ENCODE measurements around the gene THAP8. TPM values are rescaled to one million over a fixed set of nuclear protein-coding genes. Genes with fewer than 3 reads are reported as not detected.

Gene THAP8
- total RNA-seq, 1 experiment from 2014 or later: 4.0 TPM

DNA sequence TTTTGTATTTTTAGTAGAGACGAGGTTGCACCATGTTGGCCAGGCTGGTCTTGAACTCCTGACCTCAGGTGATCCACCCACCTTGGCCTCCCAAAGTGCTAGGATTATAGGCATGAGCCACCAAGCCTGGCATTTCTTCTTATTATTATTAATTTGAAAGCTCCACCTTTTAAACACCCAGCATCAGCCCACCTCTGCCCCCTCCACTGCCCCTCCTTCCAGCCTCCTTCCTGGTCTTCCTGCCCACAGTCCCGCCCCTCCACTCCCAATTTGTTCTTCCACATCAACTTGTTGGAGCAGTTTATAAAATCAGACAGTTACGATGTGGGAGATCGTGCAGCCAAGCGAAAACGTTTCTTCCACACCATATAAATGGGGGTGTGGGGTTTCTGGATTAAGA, 13.6 kb downstream of the THAP8 start:
- H3K9me3 Mint-ChIP-seq (ENCODE audit: unreplicated experiment): no peaks in the 10 kb centered on the region
- ChIA-PET POLR2A (interaction anchor here (1.6 kb wide), 1 partner anchor 27 kb away, joined by 5 read pairs; the partner anchor contains the start of gene ALKBH6), CTCF (no interaction called here)
- intact Hi-C loops (cut with micrococcal nuclease): no loop called here
- peak overlapping the region; percentile 66 for H3K27ac Mint-ChIP-seq (ENCODE audit: low read depth, unreplicated experiment)
- no TSS peak for BruUV-seq (replicated peaks)
- no peaks in the 10 kb centered on the region for H3K27me3 Mint-ChIP-seq (ENCODE audit: insufficient read depth, unreplicated experiment)
- TF ChIP-seq, protein P1, sequence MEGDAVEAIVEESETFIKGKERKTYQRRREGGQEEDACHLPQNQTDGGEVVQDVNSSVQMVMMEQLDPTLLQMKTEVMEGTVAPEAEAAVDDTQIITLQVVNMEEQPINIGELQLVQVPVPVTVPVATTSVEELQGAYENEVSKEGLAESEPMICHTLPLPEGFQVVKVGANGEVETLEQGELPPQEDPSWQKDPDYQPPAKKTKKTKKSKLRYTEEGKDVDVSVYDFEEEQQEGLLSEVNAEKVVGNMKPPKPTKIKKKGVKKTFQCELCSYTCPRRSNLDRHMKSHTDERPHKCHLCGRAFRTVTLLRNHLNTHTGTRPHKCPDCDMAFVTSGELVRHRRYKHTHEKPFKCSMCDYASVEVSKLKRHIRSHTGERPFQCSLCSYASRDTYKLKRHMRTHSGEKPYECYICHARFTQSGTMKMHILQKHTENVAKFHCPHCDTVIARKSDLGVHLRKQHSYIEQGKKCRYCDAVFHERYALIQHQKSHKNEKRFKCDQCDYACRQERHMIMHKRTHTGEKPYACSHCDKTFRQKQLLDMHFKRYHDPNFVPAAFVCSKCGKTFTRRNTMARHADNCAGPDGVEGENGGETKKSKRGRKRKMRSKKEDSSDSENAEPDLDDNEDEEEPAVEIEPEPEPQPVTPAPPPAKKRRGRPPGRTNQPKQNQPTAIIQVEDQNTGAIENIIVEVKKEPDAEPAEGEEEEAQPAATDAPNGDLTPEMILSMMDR (IDR thresholded peaks at IDR 0.05; ENCODE audit: unreplicated experiment): no peak
- no peak for DNase-seq (ENCODE audit: unreplicated experiment)
- H3K36me3 Mint-ChIP-seq (ENCODE audit: insufficient read depth, unreplicated experiment): peaks cover 4% of the 10 kb centered on the region
- H3K4me3 Mint-ChIP-seq (ENCODE audit: unreplicated experiment): no peak overlapping the region
- H3K4me1 Mint-ChIP-seq (ENCODE audit: insufficient read depth, unreplicated experiment): peaks cover 26% of the 10 kb centered on the region

DNA sequence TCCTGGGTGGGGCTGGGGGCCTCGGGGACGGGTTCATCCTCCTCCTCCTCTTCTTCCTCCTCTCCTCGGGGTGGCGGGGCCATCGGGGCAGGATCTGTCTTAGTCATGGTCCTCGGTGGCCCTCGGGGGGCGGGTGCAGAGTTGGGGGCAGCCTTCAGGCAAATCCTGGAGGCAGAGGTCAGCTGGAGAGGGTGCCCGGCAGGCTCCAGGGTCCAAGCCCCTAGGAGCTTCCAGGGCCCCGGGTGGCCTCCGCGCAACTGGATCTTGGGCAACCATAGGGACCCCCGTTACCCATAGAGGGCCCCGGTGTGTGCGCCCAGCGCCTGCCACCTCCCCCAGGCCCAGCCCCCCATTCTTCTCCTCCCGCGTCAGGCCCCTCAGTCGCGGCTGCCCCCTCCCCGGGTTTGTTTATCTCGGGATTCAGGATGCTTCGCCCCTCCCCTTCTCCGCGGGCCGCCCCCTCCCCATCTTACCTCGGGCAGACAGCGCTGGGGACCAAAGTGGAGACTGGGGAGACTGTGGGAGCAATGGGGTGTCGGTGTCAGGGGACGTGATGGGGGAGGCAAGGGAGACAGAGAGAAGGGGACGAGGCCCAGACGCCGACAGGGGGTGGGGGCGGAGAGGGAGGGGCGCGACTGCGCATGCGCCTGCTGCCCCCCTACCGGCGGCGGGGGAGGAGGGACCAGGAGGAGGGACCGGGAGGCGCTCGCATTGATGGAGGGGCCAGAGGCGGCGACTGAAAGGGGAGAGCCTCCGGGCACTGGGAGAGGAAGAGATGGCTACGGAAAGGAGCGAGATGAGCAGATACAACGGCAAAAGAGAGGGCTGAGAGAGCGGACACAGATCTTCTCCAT, 21.6 kb downstream of the THAP8 start, which contains the start of gene CLIP3:
Gene CLIP3, minus strand, starts transcription at position 623 of the 854 bp plus-strand sequence. Its CDS starts 516 bp downstream, at position 107.
- BruUV-seq (replicated peaks): no TSS peak
- Mint-ChIP-seq H3K4me3 (ENCODE audit: unreplicated experiment) (no peak within 1 kb of the TSS), H3K27me3 (ENCODE audit: insufficient read depth, unreplicated experiment) (no peaks in the 10 kb centered on the region), H3K27ac (ENCODE audit: low read depth, unreplicated experiment) (no peak within 1 kb of the TSS), H3K9me3 (ENCODE audit: unreplicated experiment) (no peaks in the 10 kb centered on the region), H3K36me3 (ENCODE audit: insufficient read depth, unreplicated experiment) (no peaks in the 10 kb centered on the region), H3K4me1 (ENCODE audit: insufficient read depth, unreplicated experiment) (no peaks in the 10 kb centered on the region)
- POLR2A ChIA-PET: no interaction called here
- TF ChIP-seq, protein P1 (IDR thresholded peaks at IDR 0.05; ENCODE audit: unreplicated experiment): no peak
- no peak for DNase-seq (ENCODE audit: unreplicated experiment)
- CTCF ChIA-PET: no interaction called here
- intact Hi-C loops (cut with micrococcal nuclease): no loop called here

DNA sequence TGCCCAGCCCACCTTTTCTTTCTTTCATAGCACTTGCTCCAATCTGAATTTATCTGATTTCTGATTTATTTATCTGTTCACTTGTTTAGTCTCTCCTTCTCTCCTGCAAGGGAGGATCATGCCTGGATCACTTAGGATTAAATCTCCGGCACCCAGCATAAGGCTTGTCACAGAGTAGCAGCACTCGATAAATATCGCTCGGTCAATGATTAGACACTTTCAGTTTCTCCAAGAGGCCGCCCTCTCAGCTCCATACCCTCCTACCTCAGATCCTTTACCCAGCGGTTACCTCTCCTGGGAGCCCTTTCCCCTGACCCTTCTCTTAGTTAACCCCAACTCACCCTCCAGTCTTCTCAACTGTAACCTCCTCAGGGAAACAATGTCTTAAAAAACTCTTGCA, 22.8 kb downstream of the THAP8 start:
- intact Hi-C loops (cut with micrococcal nuclease): no loop called here
- ChIA-PET POLR2A (interaction anchor here (1.1 kb wide), 1 partner anchor 17 kb away, joined by 3 read pairs; the partner anchor contains the start of gene ALKBH6), CTCF (interaction anchor here (0.8 kb wide), 1 partner anchor 10 kb away, joined by 5 read pairs; no protein-coding TSS in a partner anchor)
- Mint-ChIP-seq H3K27ac (ENCODE audit: low read depth, unreplicated experiment) (peak overlapping the region; percentile 29), H3K9me3 (ENCODE audit: unreplicated experiment) (no peaks in the 10 kb centered on the region), H3K36me3 (ENCODE audit: insufficient read depth, unreplicated experiment) (no peaks in the 10 kb centered on the region), H3K4me3 (ENCODE audit: unreplicated experiment) (no peak overlapping the region), H3K4me1 (ENCODE audit: insufficient read depth, unreplicated experiment) (no peaks in the 10 kb centered on the region), H3K27me3 (ENCODE audit: insufficient read depth, unreplicated experiment) (no peaks in the 10 kb centered on the region)
- TF ChIP-seq, protein P1 (IDR thresholded peaks at IDR 0.05; ENCODE audit: unreplicated experiment): no peak
- no TSS peak for BruUV-seq (replicated peaks)
- no peak for DNase-seq (ENCODE audit: unreplicated experiment)

Measured in MCF 10A (cell line).